HG03095 (cell line): ENCODE data around the gene OTULIN.

ENCODE experiments used
- ATAC-seq: cut with Tn5 transposase; IDR thresholded peaks from one replicate; pipeline ENCODE4 v1.9.1; 2021; ENCODE audit warnings: moderate library complexity; ENCODE audit not compliant: unreplicated experiment

The OTULIN gene

GRCh38 chr5:14695152-14695551 is 30.6 kb downstream of the OTULIN start:
- ATAC-seq: no peak

- ATAC-seq: no peak
Observed at GRCh38 chr5:14696057-14696456, 31.5 kb downstream of the OTULIN start.

GRCh38 chr5:14696851-14697250 is 32.3 kb downstream of the OTULIN start:
- no peak for ATAC-seq

GRCh38 chr5:14698495-14698894 is 34.0 kb downstream of the OTULIN start:
- no peak for ATAC-seq

GRCh38 chr5:14699159-14699558 is 34.6 kb downstream of the OTULIN start:
- ATAC-seq: no peak

GRCh38 chr5:14699807-14700400 is 35.4 kb downstream of the OTULIN start:
- no peak for ATAC-seq

GRCh38 chr5:14700478-14701436 is 36.2 kb downstream of the OTULIN start:
- no peak for ATAC-seq

GRCh38 chr5:14701556-14701955 is 37.0 kb downstream of the OTULIN start:
- no peak for ATAC-seq

GRCh38 chr5:14702238-14702839 is 37.8 kb downstream of the OTULIN start:
- ATAC-seq: no peak

GRCh38 chr5:14705556-14705955 is 41.0 kb downstream of the OTULIN start:
- no peak for ATAC-seq

- no peak for ATAC-seq
Observed at GRCh38 chr5:14706615-14707021, 42.1 kb downstream of the OTULIN start.

GRCh38 chr5:14707811-14708390 is 43.4 kb downstream of the OTULIN start:
- no peak for ATAC-seq

- ATAC-seq: no peak
Observed at GRCh38 chr5:14708551-14708950, 44.0 kb downstream of the OTULIN start.

GRCh38 chr5:14710313-14710994 is 45.9 kb downstream of the OTULIN start:
- ATAC-seq: no peak

- ATAC-seq: no peak
Observed at GRCh38 chr5:14712131-14712530, 47.6 kb downstream of the OTULIN start.

- ATAC-seq: no peak
Observed at GRCh38 chr5:14712666-14713065, 48.1 kb downstream of the OTULIN start.

- no peak for ATAC-seq
Observed at GRCh38 chr5:14713476-14714390, 49.2 kb downstream of the OTULIN start.

GRCh38 chr5:14714706-14715105 is 50.2 kb downstream of the OTULIN start:
- ATAC-seq: no peak

- no peak for ATAC-seq
Observed at GRCh38 chr5:14715481-14715880, 51.0 kb downstream of the OTULIN start.
